Brain microvascular endothelial cell (primary cell): Measurements from ENCODE around the gene PTPN2.

Source experiments
- DNase-seq: peaks from one replicate; pipeline ENCODE4 v3.0.0-alpha.2; 2020
- H3K27ac ChIP-seq: fragments of 250-450 bp; sonication (Bioruptor Pico); 2 replicates; pipeline ENCODE4 v1.5.1; 2020; ENCODE audit warnings: mild to moderate bottlenecking, moderate library complexity
- H3K27me3 ChIP-seq: fragments of 250-450 bp; sonication (Bioruptor Pico); replicated peaks from 2 replicates; pipeline ENCODE4 v1.5.1; 2020; ENCODE audit warnings: mild to moderate bottlenecking
- H3K36me3 ChIP-seq: fragments of 250-450 bp; sonication (Bioruptor Pico); replicated peaks from 2 replicates; pipeline ENCODE4 v1.5.1; 2020; ENCODE audit warnings: mild to moderate bottlenecking
- H3K4me3 ChIP-seq: 2 replicates; pipeline ENCODE4 v1.5.1; 2011; ENCODE audit warnings: low read depth, mild to moderate bottlenecking, control low read depth, low read length, moderate library complexity
- in situ Hi-C: cut with HindIII; loops from 2 replicates; pipeline ENCODE4 v1.10.0; 2017; ENCODE audit warnings: low sequenced_read_pairs, low pct_ligation_motif_present
- TF ChIP-seq, protein P1 (sequence below): IDR thresholded peaks from 2 replicates; pipeline ENCODE4 v1.5.1; 2011; ENCODE audit warnings: low read depth, mild to moderate bottlenecking, moderate library complexity, low read length, control low read depth, inconsistent platforms; ENCODE audit errors: missing control alignments

Gene PTPN2

DNA sequence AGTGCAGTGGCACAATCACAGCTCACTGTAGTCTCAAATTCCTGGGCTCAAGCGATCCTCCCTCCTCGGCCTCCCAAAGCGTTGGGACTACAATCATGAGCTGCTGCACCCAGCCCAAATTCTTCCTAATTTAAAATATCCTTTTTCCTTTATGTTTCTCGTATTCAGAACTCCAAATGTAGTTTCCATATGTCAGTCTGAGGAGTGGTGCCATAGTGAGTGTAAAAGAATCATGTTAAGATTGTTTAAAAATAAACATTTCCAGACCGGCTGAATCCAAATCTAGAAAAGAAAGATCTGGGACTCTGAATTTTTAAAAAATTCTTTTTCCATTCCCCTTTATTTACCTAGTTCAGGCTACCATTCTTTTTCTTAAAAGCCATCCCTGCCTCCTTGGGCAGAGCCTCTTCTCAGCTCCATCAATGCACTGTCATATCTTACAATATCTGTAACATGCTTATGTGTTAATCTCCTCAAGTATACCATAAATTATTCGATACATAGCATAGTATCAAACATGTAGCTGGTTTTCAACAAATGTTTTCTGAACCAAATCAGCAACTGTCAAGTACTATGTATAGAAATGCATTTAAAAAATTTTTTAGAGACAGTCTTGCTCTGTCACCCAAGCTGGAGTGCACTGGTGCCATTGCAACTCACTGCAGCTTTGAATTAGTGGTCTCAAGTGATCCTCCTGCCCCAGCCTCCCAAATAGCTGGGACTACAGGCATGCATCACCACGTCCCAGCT is 31.3 kb downstream of the PTPN2 start:
- H3K4me3 ChIP-seq, result no peak overlapping the region
- no peaks in the 10 kb centered on the region for H3K27me3 ChIP-seq
- no peak overlapping the region for H3K27ac ChIP-seq
- H3K36me3 ChIP-seq, result no peaks in the 10 kb centered on the region
- no peak for DNase-seq
- TF ChIP-seq, protein P1, sequence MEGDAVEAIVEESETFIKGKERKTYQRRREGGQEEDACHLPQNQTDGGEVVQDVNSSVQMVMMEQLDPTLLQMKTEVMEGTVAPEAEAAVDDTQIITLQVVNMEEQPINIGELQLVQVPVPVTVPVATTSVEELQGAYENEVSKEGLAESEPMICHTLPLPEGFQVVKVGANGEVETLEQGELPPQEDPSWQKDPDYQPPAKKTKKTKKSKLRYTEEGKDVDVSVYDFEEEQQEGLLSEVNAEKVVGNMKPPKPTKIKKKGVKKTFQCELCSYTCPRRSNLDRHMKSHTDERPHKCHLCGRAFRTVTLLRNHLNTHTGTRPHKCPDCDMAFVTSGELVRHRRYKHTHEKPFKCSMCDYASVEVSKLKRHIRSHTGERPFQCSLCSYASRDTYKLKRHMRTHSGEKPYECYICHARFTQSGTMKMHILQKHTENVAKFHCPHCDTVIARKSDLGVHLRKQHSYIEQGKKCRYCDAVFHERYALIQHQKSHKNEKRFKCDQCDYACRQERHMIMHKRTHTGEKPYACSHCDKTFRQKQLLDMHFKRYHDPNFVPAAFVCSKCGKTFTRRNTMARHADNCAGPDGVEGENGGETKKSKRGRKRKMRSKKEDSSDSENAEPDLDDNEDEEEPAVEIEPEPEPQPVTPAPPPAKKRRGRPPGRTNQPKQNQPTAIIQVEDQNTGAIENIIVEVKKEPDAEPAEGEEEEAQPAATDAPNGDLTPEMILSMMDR, result no peak
- in situ Hi-C loops, result no loop called here

DNA sequence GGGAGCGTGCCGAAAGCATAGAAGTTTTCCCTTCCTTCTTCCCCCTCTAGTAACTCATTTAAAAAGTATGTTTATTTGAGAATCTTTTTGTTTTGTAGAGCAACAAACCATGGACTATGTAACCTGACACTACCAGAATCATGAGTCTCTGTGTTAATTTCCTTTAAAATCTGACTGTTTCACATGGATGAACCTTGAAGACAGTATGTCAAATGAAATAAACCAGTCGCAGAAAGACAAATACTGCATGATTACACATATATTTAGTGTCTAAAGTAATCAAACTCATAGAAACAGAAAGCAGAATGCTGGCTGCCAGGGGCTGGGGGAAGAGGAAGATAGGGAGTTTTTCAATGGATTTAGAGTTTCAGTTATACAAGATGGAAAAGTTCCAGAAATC is 32.3 kb downstream of the PTPN2 start:
- H3K4me3 ChIP-seq, result no peak overlapping the region
- DNase-seq, result no peak
- in situ Hi-C loops, result no loop called here
- no peaks in the 10 kb centered on the region for H3K27me3 ChIP-seq
- no peak overlapping the region for H3K27ac ChIP-seq
- TF ChIP-seq, protein P1, result no peak
- no peaks in the 10 kb centered on the region for H3K36me3 ChIP-seq

DNA sequence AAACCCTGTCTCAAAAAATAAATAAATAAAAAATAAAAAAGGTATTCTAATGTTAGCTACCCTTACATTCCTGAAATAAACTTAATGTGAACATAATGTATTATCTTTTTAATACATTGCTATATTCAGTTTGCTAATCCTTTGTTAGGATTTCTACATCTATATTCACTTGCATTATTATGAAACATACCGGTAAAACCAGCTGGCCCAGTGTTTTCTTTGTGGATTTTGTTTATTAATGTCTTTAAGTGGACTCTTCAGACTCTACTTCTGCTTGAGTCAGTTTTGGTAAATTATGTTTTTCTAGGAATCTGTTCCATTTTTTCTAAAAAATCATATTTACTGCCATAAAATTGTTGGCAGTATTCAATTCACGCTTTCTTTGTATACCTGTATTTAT is 34.5 kb downstream of the PTPN2 start:
- Histone ChIP-seq H3K27ac (no peak overlapping the region), H3K4me3 (no peak overlapping the region), H3K27me3 (no peaks in the 10 kb centered on the region), H3K36me3 (no peaks in the 10 kb centered on the region)
- in situ Hi-C loops, result no loop called here
- DNase-seq, result no peak
- TF ChIP-seq, protein P1, result no peak

DNA sequence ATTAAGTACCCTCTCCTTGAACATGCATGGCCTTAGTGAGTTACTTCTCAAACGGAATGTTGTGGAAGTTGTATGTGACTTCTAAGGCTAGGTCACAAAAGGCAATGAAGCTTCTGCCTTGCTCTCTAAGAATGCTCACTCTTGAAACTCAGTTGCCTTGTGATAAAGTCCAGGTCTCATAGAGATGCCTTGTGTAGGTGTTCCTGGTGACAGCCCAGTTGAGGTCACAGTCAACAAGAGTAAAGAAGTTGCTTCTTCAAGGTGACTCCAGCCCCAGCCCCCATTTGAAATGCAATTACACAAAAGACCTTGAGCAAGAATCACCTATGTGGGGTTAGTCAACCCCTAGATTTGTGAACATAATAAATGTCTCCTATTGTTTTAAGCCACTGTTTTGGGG is 35.6 kb downstream of the PTPN2 start:
- Histone ChIP-seq H3K27ac (no peak overlapping the region), H3K4me3 (no peak overlapping the region), H3K27me3 (no peaks in the 10 kb centered on the region), H3K36me3 (no peaks in the 10 kb centered on the region)
- DNase-seq, result no peak
- in situ Hi-C loops, result no loop called here
- TF ChIP-seq, protein P1, result no peak

DNA sequence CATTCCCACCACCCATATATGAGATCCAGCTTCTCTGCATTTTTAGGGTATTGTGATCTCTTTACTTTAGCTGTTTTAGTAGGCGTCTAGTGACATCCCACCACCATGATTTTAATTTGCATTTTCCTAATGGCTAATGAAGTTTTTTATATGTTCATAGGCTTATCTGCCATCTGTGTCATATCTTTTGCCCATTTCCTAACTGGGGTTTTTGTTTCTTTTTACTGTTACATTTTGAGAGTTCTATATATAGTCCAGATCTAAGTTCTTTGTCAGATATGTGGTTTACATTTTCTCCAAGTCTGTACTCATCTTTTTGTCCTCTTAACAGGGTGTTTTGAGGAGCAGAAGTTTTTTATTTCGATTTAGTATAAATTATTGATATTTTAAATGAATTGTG is 39.6 kb downstream of the PTPN2 start:
- H3K4me3 ChIP-seq, result no peak overlapping the region
- no peak overlapping the region for H3K27ac ChIP-seq
- DNase-seq, result no peak
- in situ Hi-C loops, result no loop called here
- TF ChIP-seq, protein P1, result no peak
- H3K27me3 ChIP-seq, result no peaks in the 10 kb centered on the region
- no peaks in the 10 kb centered on the region for H3K36me3 ChIP-seq
